Measurements from ENCODE around the gene ODAPH.

Gene ODAPH

DNA sequence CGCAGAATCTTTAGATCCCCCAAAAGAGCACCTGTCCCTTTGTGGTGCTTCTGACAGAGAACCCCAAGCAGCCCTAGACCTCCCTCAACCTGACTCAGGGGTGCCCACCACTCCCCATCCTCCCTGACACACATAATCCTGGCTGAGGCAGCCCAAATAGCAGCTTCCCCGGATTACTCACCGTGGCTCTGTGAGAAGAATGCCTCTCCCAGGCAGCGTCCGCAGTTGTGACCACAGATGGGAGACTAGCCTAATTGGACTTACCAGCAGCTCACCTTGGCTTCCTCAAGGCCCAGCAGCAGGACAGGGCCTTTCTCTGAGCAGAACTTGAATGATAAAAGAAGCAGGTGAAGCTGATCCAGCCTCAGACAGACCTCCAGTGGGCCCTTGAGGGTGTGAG is 10.3 kb upstream of the ODAPH start:
- no peak for FAIRE-seq

DNA sequence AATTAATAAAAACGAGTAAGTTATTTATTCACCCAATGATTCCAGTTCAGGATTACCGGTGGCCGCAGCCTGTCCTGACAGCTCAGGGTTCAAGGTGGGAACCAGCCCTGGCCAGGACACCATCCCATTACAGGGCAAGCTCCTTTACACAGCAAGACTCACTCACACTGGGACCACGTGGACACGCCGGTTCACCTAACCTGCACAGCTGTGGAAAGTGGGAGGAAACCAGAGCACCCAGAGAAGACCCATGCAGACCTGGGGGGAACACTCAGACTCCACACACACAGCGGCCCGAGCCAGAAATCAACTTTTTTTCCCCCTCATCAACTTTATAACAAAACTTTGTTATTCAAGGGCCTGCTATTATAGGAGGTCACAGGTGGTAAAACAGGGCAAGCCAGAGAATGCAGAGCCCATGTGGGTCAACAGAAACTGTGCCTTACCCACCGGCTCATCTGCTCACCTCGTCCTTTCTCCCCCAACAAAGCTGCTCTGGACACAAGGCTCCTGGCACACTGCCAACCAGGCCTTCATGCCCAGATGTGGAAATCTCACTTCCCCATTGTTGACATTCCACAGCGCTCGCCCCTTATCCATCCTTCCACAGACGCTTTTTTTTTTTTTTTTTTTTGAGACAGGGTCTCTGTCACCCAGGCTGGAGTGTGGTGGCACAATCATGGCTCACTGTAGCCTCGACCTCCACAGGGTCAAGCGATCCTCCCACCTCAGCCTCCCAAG is 8.0 kb upstream of the ODAPH start:
- FAIRE-seq = no peak

DNA sequence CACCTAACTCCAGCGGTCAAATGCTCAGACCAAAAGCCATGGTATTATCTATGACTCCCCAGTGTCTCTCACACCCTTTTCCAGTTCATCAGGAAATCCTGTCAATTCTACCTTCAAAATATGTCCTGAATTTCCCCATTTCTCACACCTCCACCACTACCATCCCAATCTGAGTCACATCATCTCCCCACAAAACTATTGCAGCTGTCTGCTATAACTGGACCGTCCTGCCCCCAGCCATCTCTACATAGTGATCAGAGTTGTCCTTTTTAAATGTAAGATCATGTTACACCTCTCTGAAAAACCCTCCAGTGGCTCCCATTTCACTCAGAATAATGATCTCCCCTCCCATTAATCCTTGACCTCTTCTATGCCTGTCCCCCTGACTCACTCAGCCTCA is 6.8 kb upstream of the ODAPH start:
- FAIRE-seq = no peak

DNA sequence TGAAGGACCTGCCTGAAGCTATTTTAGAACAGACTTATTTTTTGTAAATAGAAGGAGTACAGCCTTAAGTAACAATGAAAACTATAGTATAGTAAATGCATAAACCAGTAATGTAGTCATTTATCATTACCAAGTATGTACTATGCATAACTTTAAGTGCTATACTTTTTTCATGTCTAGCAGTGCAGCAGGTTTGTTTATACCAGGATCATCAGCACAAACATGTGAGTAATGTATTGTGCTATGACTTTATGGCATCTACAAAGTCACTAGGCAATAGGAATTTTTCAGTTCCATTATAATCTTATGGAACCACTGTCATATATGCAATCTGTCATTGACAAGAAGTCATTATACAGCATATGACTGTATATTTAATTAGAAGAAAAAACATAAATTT is 3.4 kb upstream of the ODAPH start:
- no peak for FAIRE-seq

DNA sequence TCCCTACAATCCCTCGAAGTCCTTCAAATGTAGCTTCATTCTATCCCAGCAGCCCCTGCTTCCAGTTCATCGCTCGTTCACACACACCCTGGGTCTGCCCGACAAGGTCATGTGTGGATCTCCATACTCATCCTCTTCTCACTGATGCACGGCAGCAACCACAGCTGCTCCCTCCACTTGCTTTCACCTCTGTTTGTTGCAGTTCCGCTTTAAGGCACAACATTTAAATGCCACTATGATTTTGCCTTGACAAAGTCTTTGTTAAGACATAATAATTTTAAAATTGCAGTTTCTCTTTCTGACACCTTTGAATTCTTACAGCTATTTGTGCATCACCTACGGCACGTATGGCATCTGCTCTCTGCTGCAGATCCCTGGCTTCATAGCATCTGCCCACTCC is 1.8 kb downstream of the ODAPH start:
- no peak for FAIRE-seq

DNA sequence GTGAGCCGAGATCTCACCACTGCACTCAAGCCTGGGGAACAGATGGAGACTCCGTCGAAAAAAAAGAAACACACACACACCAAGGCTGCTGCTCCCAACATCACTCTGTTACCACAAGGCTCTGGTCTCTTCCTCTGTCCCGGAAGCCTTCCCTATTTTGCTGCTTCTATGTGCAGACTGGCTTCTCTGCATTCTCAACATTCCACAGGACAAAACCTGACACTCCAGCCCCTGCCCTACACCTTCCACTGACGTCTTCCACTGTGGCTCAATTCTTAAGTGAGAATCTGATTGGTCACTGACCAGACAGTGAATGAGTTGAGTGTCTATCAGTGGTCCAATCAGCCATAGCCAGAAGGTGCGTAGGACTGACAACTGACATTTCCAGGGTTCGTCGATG is 5.9 kb downstream of the ODAPH start:
- FAIRE-seq = no peak

DNA sequence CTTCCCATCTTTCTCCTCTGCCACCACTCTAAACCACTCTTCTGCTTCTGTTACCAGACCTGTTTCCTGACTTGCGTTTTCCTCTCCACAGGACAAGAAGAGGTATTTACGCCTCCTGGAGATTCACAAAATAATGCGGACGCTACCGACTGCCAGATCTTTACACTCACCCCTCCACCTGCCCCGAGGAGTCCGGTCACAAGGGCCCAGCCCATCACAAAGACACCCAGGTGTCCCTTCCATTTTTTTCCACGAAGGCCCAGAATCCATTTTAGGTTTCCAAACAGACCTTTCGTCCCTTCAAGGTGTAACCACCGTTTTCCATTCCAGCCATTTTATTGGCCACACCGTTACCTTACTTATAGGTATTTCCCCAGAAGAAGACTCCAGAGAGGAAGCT is 8.2 kb downstream of the ODAPH start:
- FAIRE-seq = no peak

DNA sequence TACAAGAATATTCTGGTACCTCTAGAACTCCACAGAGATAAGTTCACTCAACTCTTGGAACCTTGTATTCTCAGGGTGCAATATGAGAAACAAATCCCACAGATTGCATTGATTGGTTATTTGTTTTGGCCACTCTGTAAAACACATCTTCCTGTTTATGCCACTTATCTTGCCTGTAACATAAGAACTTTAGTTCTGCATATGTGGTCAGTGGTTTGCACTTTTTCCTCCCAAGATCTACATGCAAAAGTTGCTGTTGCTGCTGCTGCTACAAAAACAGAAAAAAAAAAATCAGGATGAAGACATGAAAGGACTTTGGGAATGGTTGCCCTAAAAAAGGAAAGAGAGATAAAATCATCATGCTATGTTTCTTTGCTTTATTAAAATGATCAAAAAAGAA is 9.6 kb downstream of the ODAPH start:
- FAIRE-seq = no peak

DNA sequence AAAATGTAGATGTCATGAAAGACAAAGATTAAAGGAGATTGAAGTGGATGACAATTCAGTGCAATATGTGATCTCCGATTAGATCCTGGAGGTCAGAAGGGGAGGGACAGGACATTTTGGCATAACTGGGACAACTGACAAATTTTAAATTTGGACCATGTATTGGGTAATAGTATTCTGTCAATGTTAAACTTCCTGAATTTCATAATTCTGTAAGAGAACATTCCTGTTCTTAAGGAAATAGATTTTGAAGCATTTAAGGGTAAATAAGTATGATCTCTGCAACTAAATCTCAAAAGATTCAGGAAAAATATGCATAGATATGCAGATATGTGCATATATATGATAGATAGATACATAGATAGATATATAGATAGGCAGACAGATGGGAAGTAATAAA is 11.0 kb downstream of the ODAPH start:
- no peak for FAIRE-seq

DNA sequence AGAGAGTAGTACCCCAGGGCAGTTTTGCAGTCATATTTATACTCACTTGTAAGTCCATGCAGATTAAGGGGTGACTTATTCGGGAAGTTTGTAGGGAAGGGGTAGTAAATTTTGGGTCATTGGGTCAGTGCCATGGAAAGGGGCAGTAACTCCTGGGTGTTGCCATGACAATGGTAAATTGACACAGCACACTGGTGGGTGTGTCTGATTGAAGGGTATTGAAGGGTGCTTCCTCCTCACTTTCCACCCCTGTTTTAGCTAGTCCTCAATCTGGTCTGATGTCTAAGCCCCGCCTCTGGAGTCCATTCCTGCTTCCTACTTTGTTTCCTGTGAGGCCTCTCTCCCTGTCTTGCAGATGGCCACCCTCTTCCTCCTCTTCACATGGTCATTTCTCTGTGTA is 11.9 kb downstream of the ODAPH start:
- no peak for FAIRE-seq

DNA sequence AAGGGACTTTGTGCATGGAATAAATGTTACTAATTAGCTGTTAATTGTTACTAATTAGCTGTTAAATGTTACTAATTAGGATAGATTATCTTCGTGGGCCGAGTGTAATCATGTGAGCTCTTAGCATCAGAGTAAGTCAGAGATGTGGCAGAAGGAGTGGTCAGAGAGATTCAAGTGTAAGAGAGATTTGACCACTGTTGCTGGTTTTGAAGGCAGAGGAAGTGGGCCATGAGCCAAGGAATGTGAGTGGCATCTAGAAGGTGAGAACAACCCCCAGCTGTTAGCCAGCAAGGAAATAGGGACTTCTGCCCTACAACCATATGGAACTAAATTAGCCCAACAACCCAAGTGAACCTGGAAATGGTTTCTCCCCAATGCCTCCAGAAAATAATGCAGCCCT is 28.2 kb downstream of the ODAPH start:
- no peak for FAIRE-seq

DNA sequence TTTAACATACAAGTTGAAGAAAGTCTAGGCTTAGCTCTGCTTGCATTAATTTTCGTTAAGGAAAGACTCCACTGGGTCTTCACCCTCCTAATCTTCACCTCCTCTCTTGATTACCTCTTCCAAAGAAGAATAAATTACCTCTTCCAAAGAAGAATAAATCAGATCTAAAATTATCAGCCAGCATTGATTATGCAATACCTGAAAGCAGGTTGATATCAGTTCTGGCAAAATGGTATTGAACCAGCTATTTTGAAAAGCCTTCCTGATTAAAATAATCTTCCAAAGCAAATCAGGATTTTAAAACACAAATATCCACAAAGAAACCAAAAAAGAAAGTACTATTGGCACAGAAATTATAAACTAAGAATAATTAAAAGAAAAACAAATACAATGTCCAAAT is 37.5 kb downstream of the ODAPH start:
- no peak for FAIRE-seq

DNA sequence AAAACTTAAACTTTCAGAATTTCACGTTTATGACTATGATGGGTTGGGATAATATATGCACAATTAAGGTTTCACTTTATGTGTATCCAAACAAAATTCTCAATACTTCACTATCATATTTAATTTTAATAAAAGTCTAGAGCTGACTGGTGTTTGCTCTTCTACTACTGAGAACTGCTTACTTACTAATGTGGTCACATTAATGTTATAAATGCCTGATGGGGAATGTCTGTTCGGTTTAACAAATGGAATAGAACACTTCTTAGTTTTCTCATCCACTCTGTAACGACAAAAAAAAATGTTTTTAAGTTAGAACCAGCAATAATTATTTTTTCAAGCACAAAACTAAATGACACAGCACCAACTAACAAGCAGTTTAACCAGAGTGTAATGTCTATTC is 40.2 kb downstream of the ODAPH start:
- no peak for FAIRE-seq

DNA sequence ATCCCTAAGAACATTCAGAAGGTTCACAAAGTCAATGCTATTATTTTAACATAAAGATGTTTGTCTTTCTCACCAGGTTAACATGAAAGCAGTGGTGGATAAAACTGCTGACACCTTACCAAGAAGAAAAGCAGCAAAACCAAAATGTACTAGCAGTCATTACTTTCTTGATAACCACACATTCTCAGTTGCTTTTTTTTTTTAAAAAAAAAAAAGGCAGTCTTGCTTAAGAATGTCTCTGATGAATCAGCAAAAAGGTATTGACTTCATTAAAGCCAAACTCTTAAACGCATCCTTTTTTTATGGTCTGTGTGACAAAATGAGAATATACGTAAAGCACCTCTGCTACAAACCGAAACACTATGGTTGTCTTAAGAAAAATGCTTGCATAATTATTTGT is 42.5 kb downstream of the ODAPH start:
- no peak for FAIRE-seq

DNA sequence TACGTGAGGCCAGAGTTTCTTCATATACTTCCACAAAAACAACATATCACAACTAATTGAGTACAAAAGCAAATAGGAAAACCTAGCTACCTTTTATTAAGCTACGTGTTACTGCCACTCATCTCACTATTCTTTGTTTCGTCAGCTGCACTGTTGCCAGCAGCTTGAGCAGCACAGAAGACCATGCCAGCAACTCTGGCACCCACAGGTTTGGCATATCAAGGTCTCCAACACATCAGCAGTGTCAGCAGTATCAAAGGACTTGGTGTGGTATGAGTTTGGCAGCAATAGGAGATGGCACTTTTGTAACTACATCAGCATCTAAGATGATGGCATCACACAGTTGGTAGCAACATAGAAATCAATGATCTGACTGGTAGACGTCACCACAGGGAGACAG is 43.8 kb downstream of the ODAPH start:
- FAIRE-seq = no peak

DNA sequence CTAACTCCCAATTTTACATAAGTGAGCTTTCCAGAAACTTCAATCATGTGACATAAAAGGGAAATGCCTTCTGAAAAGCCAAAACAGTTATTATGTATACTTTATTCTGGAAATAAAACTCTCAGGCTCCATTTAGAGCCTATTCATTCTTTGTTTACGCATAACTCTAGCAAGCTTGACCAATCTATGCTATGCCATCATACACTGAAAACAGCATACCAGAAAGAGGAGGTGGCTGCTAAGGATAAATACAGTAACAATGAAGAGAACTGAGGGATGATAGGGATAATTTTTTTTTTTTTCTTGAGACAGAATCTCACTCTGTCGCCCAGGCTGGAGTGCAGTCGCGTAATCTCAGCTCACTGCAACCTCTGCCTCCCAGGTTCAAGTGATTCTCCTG is 50.1 kb downstream of the ODAPH start:
- no peak for FAIRE-seq

DNA sequence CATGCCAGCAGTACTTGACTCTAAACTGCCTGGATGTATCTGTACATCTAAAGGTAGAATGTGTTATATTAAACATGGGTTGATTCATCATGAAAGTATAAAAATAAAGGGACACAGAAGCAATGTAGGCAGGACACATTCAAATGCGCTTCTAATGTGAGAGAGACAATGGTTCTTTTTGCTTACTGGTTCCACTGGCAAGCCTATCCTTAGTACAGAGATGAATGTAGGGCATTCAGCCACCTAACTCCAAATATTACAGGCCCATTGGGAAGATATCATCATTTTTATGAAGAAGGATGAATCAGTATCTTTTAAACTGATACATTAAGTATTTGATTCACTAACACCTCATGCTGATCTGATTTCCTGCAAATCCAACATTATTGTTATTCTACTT is 56.4 kb downstream of the ODAPH start:
- FAIRE-seq = no peak

Measured in A204.1 (cell line).